SHP77 treated with DMSO at 0.1 percent for 48 hours (cell line): ENCODE measurements around the gene SLC38A3.
"Not testable (repeated sequence)": the region's sequence is repeated elsewhere in the genome, so short reads cannot be mapped to it uniquely, and the experiment has no call there.

Experiments
- DNase-seq: peaks from one replicate; lab custom pipeline; 2025; lab: John Stamatoyannopoulos, UW

SLC38A3 gene

DNA sequence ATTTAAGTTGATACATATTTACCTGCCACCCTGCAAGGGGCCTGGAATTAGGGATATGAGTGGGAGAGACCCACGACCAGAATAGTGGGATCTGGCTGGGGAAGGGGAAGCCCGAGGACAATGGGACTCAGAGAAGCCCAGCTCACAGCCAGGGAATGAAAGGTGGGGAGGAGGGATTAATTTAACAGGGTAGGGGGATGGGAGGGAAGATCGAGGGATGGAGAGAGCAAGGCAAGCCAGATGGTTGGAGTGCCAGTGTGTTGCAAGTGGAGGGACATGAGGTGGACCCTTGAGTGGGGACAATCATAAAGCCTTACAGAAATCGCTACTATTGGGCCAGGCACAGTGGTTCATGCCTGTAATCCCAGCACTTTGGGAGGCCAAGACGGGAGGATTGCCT, 26.5 kb downstream of the SLC38A3 start:
- DNase-seq, result no peak

DNA sequence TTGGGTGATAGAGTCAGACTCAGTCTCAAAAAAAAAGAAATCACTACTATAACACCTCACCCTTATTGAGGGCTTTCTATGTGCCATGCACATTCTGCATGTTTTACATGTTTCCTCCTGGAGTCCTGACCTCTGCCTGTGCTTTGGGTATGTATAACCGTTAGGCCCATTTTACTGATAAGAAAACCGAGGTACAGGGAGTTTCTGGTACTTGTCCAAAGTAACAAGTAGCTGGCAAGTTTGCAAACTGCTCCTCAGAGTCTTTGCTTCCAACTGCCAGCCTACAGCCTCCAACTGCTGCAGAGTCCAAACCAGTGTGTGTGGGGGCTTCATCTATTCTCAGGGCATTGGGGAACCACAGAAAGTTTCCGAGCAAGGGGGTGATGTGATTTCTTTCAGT, 27.2 kb downstream of the SLC38A3 start:
- no peak for DNase-seq

- no peak for DNase-seq
These were observed 28.1 kb downstream of the SLC38A3 start for GRCh38 chr3:50233176-50233575.

DNA sequence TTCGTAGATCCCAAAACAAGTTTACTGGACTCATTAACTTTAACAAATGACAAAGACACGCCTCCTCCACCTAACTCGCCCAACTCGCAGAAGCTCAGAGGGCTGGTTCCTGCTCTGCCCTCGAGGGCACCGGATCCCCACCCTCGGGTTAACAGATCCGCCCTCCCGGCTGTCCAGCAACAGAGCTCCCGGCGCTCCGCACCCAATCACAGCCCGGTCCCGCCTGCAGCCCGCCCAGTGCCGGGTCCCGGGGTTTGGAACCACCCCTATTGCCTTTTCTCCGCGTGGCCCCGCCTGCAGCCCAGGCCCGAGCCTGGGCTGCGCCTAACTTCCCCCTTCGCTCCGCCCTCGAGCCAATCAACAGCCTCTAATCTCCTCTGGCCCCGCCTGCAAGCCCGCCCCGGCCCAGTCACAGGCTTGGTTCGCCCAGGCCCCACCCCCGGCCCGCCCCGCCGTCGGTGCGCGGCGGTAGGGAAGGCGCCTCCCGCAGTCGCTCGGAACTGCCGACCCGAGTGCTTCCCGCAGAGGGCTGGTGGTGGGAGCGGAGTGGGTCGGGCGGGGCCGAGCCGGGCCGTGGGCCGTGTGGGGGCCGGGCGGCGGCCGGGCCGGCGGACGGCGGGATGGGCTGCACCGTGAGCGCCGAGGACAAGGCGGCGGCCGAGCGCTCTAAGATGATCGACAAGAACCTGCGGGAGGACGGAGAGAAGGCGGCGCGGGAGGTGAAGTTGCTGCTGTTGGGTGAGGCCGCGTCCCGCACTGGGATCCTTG, 30.8 kb downstream of the SLC38A3 start, which contains the start of gene GNAI2:
GNAI2 (plus strand) TSS at position 489 of the 768 bp plus-strand sequence; CDS start at position 621, 132 bp downstream.
- peak; percentile 96 for DNase-seq

GRCh38 chr3:50236484-50237132, 31.5 kb downstream of the SLC38A3 start:
- no peak for DNase-seq

GRCh38 chr3:50237133-50237651, 32.1 kb downstream of the SLC38A3 start:
- no peak for DNase-seq

DNA sequence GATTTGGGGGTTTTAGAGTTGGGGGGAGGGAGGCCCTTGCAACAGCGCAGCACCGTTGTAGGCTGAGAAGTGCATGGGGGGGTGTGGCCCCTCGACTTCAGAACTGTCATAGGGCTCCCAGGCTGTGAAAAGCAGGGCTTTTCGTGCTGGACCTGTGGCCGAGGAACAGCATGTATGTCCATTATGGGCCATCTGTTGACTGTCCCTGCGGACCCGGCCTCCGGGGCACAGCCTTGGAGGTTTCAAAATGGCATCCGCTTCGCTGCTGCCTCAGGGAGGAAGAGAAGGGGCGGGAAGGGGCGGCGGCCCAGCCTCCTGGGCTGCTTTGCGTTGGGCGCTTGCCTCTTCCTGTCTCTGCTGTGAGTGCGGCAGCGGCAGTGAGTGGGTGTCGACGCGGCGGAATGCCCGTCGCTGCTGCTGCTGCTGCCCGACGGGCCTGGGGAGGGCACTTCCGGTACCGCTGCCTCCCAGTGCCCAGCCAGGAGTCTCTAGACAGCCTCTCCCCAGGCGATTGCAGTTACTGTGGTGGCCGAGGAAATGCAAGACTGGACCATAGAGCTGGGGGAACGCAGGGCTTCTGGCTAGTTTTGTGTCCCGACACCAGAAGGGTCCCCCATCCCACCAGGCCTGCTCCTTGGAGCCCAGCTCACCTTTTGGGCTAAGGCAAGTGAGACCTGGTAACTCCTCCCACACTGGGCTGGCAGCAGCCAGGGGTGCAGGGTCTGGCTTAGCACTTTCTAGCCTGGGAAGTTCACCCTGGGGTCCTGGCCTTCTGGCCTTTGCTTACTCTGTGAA, 32.9 kb downstream of the SLC38A3 start:
- peak; percentile 42 for DNase-seq

DNA sequence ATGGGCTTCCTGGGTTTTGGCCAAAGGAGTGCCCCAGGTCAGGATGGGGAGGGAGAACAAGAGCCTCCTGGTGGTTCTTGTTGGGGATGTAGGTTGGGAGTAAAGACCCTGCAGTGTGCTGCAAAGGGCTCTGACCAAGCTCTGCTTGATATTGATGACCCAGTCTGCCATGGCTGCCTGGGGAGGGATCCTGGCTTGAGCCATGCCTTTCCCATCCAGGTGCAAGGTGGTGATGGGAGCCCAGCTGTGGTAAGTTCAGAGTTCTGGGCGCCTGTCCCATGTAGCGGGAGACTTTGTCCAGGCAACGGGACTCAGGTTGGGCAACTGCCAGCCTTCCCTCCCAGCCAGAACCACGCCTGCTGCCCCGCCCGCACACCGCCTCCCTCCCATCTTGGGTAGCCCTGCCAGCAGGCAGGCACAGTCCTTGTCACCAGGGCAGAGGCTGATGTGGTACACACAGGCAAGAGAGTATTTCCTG, 33.5 kb downstream of the SLC38A3 start:
- no peak for DNase-seq

- DNase-seq, result no peak
These were observed 34.6 kb downstream of the SLC38A3 start for GRCh38 chr3:50239649-50240048.

DNA sequence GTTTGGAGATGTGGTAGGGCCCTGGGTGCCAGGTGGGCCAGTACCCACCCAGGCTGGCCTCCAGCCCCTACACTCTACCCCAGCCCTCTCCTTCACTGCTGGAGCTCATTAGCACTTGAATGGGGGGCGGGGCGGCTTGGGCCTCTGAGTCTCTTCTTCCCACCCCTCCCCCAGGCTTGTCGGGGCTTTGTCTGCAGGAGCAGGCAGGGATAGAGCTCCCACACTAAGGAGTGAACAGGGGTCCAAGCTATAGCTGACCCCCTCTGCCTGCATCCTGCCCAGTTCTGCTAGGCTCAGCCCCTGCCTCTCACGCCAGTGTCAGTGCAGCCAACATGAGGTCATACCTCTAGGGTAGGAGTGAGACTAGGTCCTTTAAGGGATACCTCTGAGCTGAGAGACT, 36.1 kb downstream of the SLC38A3 start:
- DNase-seq, result no peak

- DNase-seq, result no peak
These were observed 36.8 kb downstream of the SLC38A3 start for GRCh38 chr3:50241713-50242380.

DNA sequence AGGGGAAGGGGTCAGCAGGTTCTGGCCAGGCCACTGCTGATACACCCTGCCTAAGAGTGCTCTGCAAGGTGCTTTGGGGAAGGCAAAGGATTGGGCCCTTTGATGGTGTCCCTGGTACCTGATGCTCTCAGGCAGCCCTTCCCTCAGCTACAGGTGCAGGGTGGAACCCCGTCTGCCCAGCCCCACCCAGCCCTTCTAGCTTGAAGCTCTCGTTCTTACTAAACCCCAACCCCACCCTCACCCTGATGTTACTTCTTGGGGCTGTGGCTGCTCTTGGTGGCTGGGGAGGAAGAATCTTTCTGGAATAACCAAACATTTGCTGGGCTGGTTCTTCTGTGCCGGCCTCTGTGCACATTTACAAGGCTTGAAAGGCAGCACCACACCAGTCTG, 37.3 kb downstream of the SLC38A3 start:
- no peak for DNase-seq

DNA sequence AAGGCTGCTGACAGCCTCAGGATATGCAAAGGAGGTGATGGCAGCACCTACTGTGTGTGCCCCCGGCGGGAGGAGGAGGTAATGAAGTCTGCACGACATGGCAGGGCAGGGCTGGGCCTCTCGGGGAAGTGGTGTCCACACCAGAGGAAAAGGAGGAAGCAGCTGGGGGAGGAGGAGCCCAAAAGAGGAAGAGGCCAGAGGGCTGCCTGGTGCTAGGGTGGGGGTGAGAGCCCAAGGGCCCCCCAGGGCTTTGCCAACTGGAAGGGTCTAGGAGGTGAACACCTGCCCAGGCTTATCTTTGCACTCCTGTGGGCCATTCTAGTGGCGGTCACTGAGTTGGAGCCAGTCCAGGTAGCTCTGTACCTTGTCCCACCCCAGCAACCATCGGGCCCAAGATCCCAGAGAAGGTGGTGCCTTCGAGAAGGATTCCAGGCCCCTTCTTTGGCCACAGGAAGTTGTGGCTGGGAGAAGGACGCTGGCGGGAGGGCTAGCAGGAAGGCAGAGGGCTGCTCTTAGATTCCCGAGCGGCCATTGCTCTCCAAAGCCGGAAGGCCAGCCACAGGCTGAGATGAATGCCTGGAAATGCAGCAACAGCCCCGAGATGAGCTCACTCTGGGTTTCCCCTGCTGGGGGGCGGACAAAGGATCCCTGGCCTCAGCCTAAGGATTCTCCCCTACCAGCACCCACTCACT, 37.9 kb downstream of the SLC38A3 start:
- no peak for DNase-seq

GRCh38 chr3:50243543-50243895, 38.4 kb downstream of the SLC38A3 start:
- DNase-seq, result no peak

DNA sequence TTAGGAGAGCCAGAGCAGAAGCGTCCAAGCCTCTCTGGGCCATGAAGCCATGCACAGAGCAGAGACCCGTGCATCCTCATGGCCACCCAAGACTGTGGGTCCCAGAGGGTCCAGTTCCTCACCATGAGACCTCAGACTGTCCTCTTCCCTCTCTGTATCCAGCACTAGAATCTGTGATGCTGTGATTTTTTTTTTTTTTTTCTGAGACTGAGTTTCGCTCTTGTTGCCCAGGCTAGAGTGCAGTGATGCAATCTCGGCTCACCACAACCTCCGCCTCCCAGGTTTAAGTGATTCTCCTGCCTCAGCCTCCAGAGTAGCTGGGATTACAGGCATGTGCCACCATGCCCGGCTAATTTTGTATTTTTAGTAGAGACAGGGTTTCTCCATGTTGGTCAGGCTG, 39.7 kb downstream of the SLC38A3 start:
- not testable (repeated sequence) for DNase-seq

DNA sequence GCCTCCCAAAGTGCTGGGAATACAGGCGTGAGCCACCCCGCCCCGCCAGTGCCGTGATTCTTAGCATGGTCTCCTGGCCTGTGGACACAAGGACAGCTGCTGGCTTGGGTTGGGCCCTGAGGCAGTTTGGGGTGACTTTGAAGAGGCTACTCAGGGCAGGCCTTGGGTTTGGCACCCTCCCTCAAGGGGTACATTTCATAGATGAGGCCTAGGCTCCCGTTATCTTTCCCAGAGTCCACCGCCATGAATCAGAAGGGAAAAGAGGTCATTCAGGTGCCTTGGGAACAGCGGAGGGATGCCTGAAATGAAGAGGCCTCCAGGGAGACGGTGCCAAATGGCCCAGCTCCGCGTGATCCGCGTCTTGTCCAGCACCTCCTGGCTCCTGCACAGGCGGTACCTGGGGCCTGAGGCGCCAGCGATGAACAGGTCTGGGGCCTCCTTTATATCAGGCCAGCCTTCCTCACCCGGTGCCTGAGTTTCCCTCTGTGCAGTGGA, 40.2 kb downstream of the SLC38A3 start:
- DNase-seq, result no peak

DNA sequence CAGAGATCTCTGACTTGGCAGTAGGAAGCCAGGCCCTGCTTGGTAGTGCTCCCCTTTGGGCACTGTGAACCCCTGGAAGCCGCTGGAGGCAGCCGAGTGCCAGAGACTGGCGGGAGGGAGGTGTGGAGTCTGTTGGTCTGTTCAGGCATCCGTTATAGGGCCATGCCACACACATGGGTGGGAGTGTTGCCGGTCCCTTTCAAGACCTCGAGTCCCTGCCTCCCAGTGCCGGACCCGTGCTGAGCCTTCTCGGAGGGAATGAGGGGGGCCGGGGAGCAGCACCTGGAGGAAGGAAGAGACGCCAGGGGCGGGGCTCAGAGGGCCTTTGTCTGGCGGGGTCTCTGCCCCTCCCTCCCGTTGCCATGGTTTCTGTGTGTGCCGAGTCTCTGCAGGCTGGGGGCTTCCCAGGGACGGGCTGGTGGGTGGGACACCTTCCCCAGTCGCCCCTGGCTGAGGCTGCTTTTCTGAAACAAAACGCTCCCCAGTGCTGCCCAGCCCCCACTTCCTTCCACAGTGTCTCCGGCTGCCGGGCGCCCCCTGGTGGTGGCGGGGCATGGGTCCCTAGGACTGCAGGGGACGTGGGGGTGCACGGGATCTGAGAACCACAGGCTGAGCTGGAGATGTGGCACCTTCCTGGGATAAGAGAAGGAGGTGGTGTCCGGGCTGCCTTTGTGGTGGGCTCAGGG, 40.9 kb downstream of the SLC38A3 start:
- peak; percentile 55 for DNase-seq

DNA sequence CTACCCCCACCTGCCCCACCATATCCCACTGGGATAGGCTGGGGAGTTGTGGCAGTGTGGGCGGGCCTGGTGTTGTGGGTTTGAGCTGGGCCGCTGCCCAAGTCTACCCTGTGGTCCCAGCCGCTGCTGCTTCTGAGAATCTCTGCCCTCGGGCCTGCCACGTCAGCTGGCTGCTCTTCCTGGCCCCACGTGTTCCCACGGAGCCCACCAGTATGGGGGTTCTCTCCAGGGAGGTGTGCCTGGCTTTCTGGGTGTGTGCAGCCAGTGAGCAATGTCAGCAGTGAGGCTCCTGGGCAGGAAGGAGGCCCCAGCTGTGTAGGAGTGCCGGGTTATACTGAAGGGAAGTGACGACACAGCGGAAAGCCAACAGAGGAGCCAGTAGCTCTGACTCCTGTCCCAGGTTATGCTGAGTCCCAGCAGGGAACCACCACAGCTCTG, 41.5 kb downstream of the SLC38A3 start:
- no peak for DNase-seq

DNA sequence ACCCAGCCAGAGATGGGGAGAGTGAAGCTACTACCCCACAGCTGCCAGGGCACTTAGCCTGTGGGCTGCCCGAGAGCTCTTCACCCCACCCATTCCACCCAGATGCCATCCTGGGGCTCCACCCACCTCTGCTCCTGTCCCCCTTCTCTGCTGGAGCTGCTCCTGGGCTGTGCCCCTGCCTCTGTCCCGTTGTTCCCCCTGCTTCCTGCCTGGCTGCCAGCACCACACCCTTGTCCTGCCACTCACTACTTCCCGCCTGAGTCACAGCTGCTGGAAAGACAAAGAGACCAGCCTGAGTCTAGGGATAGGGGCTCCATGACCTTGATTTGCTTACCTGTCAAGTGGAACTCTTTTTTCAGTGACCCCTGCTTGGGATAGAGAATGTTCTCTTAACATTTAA, 43.3 kb downstream of the SLC38A3 start:
- no peak for DNase-seq

- no peak for DNase-seq
These were observed 44.4 kb downstream of the SLC38A3 start for GRCh38 chr3:50249457-50249856.
